K562 (cell line): ENCODE results near the gene TOMM22. TPM values are rescaled to one million over a fixed set of nuclear protein-coding genes. Genes with fewer than 3 reads are reported as not detected.

Source experiments
- ATAC-seq: fragments of 200-7000 bp; cut with Tn5 transposase; 3 replicates; pipeline ENCODE4 v1.9.1; 2020; ENCODE audit warnings: moderate library complexity
- BruUV-seq: library from RNA; stranded (reverse); fragments of 400-500 nt; replicated peaks from 2 replicates; lab custom pipeline; 2021; lab: Mats Ljungman, UMichigan
- CTCF ChIA-PET: fragments of 300-600 bp; formaldehyde crosslinking; extraction: SDS; loops from one replicate; lab custom pipeline; 2021; ENCODE audit warnings: low intra/inter-chr PET ratio; lab: Yijun Ruan, JAX
- POLR2A ChIA-PET: fragments of 300-600, 350-650 bp; sonication (Branson Sonifier 250); formaldehyde crosslinking; extraction: SDS; loops from one replicate; lab custom pipeline; 2021; ENCODE audit warnings: antibody characterized with exemption, inconsistent platforms; lab: Yijun Ruan, JAX
- DNase-seq, 4 experiments: peaks; one replicate each; pipeline versions ENCODE4 v3.0.0 to v3.0.0-alpha.2; 2011 to 2018; ENCODE audit warnings: low spot score in 3 of 4, mixed read lengths in 3 of 4; ENCODE audit errors: extremely low read depth in 1 of 4
- FAIRE-seq: peaks from 2 replicates; lab custom pipeline; 2011; peaks lifted over from hg19 to GRCh38; lab: Jason Lieb, UNC
- H2AFZ ChIP-seq: 2 replicates; pipeline ENCODE4 v1.6.0; 2011; ENCODE audit warnings: low read depth, low read length, control low read depth, inconsistent platforms
- H3K27ac ChIP-seq: fragments of 200-600 bp; 3 replicates; pipeline ENCODE4 v1.8.0; 2011; ENCODE audit warnings: low read depth, mild to moderate bottlenecking, control low read depth, inconsistent platforms, low read length, moderate library complexity, mixed read lengths; ENCODE audit errors: extremely low read depth
- H3K27me3 ChIP-seq, 2 experiments: fragments of 300-600 bp in 1 of 2; 2 replicates in 1 of 2; 3 replicates in 1 of 2; pipeline versions ENCODE4 v1.6.0 to v1.8.0; 2011; ENCODE audit warnings: inconsistent platforms in 2 of 2, low read length in 2 of 2, mild to moderate bottlenecking in 1 of 2, mixed read lengths in 1 of 2, moderate library complexity in 1 of 2; ENCODE audit not compliant: control insufficient read depth in 2 of 2, insufficient read depth in 2 of 2
- H3K36me3 ChIP-seq: fragments of 300-600 bp; 3 replicates; pipeline ENCODE4 v1.8.0; 2011; ENCODE audit warnings: mild to moderate bottlenecking, low read length, inconsistent platforms; ENCODE audit not compliant: control insufficient read depth, insufficient read depth
- H3K4me1 ChIP-seq, 2 experiments: fragments of 200-600 bp in 1 of 2; replicated peaks in 1 of 2; 2 replicates in 1 of 2; 3 replicates in 1 of 2; pipeline versions ENCODE4 v1.5.1 to v1.8.0; 2011; ENCODE audit warnings: inconsistent platforms in 2 of 2, low read length in 2 of 2, mild to moderate bottlenecking in 1 of 2, mixed read lengths in 1 of 2, moderate library complexity in 1 of 2; ENCODE audit not compliant: control insufficient read depth in 2 of 2, insufficient read depth in 2 of 2
- H3K4me2 ChIP-seq: 2 replicates; pipeline ENCODE4 v1.6.1; 2011; ENCODE audit warnings: low read length, control low read depth, inconsistent platforms, mixed read lengths; ENCODE audit not compliant: insufficient read depth
- H3K4me3 ChIP-seq: fragments of 200-600 bp; sonication (generic), shearing (Covaris generic); 2 replicates; pipeline ENCODE4 v1.5.1; 2016; ENCODE audit warnings: control low read depth, inconsistent platforms
- H3K79me2 ChIP-seq: fragments of 200-600 bp; 3 replicates; pipeline ENCODE4 v1.8.0; 2011; ENCODE audit warnings: low read length, inconsistent platforms; ENCODE audit not compliant: control insufficient read depth, insufficient read depth
- H3K9ac ChIP-seq, 2 experiments: 2 replicates each; pipeline versions ENCODE4 v1.6.0 to v1.6.1; 2011; ENCODE audit warnings: low read depth in 2 of 2, low read length in 2 of 2, control low read depth in 1 of 2, inconsistent platforms in 1 of 2, mild to moderate bottlenecking in 1 of 2, mixed read lengths in 1 of 2; ENCODE audit not compliant: insufficient read depth in 1 of 2
- H3K9me1 ChIP-seq: one replicate; pipeline ENCODE4 v1.6.0; 2011; ENCODE audit warnings: inconsistent platforms, mild to moderate bottlenecking, low read length, moderate library complexity; ENCODE audit not compliant: control insufficient read depth, insufficient read depth
- H3K9me3 ChIP-seq: replicated peaks from 2 replicates; pipeline ENCODE4 v1.5.1; 2011; ENCODE audit warnings: low read depth, low read length, inconsistent platforms; ENCODE audit not compliant: control insufficient read depth, insufficient read depth
- H4K20me1 ChIP-seq: replicated peaks from 2 replicates; pipeline ENCODE4 v1.6.1; 2011; ENCODE audit warnings: low read length, inconsistent platforms, mixed read lengths; ENCODE audit not compliant: control insufficient read depth, insufficient read depth
- ARID1B ChIP-seq: fragments of 450-650 bp; IDR thresholded peaks from 2 replicates; pipeline ENCODE4 v1.6.1; 2016; ENCODE audit warnings: antibody characterized with exemption, mild to moderate bottlenecking, inconsistent platforms
- CBFA2T2 ChIP-seq: fragments of 450-650 bp; conservative IDR thresholded peaks from 2 replicates; pipeline ENCODE4 v1.6.1; 2017; ENCODE audit warnings: mild to moderate bottlenecking
- CBX2 ChIP-seq: fragments of 200-600 bp; sonication (generic); IDR thresholded peaks from one replicate; pipeline ENCODE4 v1.6.1; 2012; ENCODE audit warnings: mild to moderate bottlenecking, low read length, inconsistent platforms; ENCODE audit not compliant: insufficient read depth, poor library complexity, severe bottlenecking
- CREM ChIP-seq: IDR thresholded peaks from 2 replicates; pipeline ENCODE4 v1.6.1; 2014; ENCODE audit warnings: antibody characterized with exemption, low read depth
- FOS ChIP-seq: IDR thresholded peaks from 3 replicates; pipeline ENCODE4 v1.6.1; 2011; ENCODE audit not compliant: insufficient read length; ENCODE audit errors: extremely low read depth
- FOSL1 ChIP-seq: fragments of 200-800 bp; sonication (Bioruptor generic); conservative IDR thresholded peaks from 2 replicates; pipeline ENCODE4 v1.6.1; 2016; ENCODE audit warnings: missing genetic modification characterization, missing compliant biosample characterization
- KAT7 ChIP-seq: sonication (generic); formaldehyde crosslinking; IDR thresholded peaks from 2 replicates; pipeline ENCODE4 v1.8.0; 2022; ENCODE audit warnings: missing genetic modification reagents, mild to moderate bottlenecking, borderline replicate concordance
- PPARD ChIP-seq: fragments of 250-450 bp; sonication (Bioruptor Pico); IDR thresholded peaks from 2 replicates; pipeline ENCODE4 v1.8.0; 2022; ENCODE audit warnings: inconsistent platforms, mild to moderate bottlenecking, moderate library complexity
- PURB ChIP-seq: sonication (generic); formaldehyde crosslinking; IDR thresholded peaks from 2 replicates; pipeline ENCODE4 v1.9.0; 2021; ENCODE audit warnings: low read depth, mild to moderate bottlenecking, missing genetic modification reagents
- RHOXF2B ChIP-seq: fragments of 250-450 bp; sonication (Bioruptor Pico); conservative IDR thresholded peaks from 2 replicates; pipeline ENCODE4 v1.5.1; 2021
- SRSF3 ChIP-seq: fragments of 200-400 bp; formaldehyde crosslinking; IDR thresholded peaks from 2 replicates; pipeline ENCODE4 v1.6.1; 2016; ENCODE audit warnings: mild to moderate bottlenecking, low read length, moderate library complexity; ENCODE audit not compliant: insufficient read depth
- TAL1 ChIP-seq: fragments of 450-650 bp; IDR thresholded peaks from 2 replicates; pipeline ENCODE4 v1.6.1; 2016; ENCODE audit warnings: mild to moderate bottlenecking
- TCF3 ChIP-seq: sonication (generic); formaldehyde crosslinking; IDR thresholded peaks from 2 replicates; pipeline ENCODE4 v1.4.0; 2020; ENCODE audit warnings: mild to moderate bottlenecking, missing genetic modification reagents
- TEAD4 ChIP-seq, 2 experiments: sonication (generic) in 1 of 2; formaldehyde crosslinking in 1 of 2; IDR thresholded peaks; 2 replicates each; pipeline versions ENCODE4 v1.6.1 to v1.8.0; 2012 to 2022; ENCODE audit warnings: borderline replicate concordance in 1 of 2, inconsistent platforms in 1 of 2, low read length in 1 of 2, mild to moderate bottlenecking in 1 of 2, missing genetic modification reagents in 1 of 2
- ZNF431 ChIP-seq: sonication (generic); formaldehyde crosslinking; IDR thresholded peaks from 2 replicates; pipeline ENCODE4 v1.8.0; 2022; ENCODE audit warnings: mild to moderate bottlenecking, missing genetic modification reagents
- ZNF778 ChIP-seq: fragments of 450-650 bp; formaldehyde crosslinking; IDR thresholded peaks from 2 replicates; pipeline ENCODE4 v1.4.0; 2020; ENCODE audit warnings: mild to moderate bottlenecking, moderate library complexity
- ZSCAN29 ChIP-seq: fragments of 450-650 bp; IDR thresholded peaks from 2 replicates; pipeline ENCODE4 v1.6.1; 2017
- WGBS: fragments of 100-300 bp; shearing (Covaris generic); methylation state at CpG from one replicate; pipeline ENCODE4 v1.1.6; 2016; ENCODE audit warnings: low coverage, mixed read lengths; ENCODE audit not compliant: insufficient coverage; ENCODE audit errors: missing lambda C conversion rate; 5-methylcytosine and 5-hydroxymethylcytosine counted together
- in situ Hi-C: fragments of 300-500 bp; cut with MboI; formaldehyde crosslinking; loops from 4 replicates; pipeline ENCODE4 v1.15.0; 2018; ENCODE audit warnings: inconsistent platforms, mixed read lengths
- intact Hi-C: fragments of 100-400 bp; cut with micrococcal nuclease; formaldehyde crosslinking; loops from 2 replicates; pipeline ENCODE4 v1.14.2; 2022
- polyA plus RNA-seq, 8 experiments: library from polyadenylated mRNA; depleted of rRNA in 4 of 8; stranded (reverse) in 5 of 8; unstranded in 3 of 8; fragments of >200 nt; fragmentation: Nextera tagmentation in 2 of 8; fragmentation: Illumina TruSeq in 1 of 8; extraction: Ambion mirVana in 2 of 8; extraction: Trizol in 1 of 8; gene quantifications; 2 replicates each; pipeline versions ENCODE4 v1.2.1 to v1.2.3, GENCODE V29; 2011 to 2014; ENCODE audit warnings: inconsistent platforms in 1 of 8, missing spikeins in 1 of 8
- total RNA-seq, 7 experiments: library from RNA; depleted of rRNA in 6 of 7; stranded (reverse); fragments of >200 nt in 6 of 7; fragmentation: Illumina TruSeq in 2 of 7; extraction: Trizol in 2 of 7; gene quantifications; 2 replicates each; pipeline versions ENCODE4 v1.2.1 to v1.2.3, GENCODE V29; 2011 to 2021; ENCODE audit warnings: low replicate concordance in 1 of 7
- TF ChIP-seq, protein P1 (sequence below): IDR thresholded peaks from 2 replicates; pipeline ENCODE4 v1.6.1; 2011; ENCODE audit warnings: borderline replicate concordance, low read depth, mild to moderate bottlenecking, moderate library complexity, low read length; ENCODE audit not compliant: insufficient read depth, poor library complexity, severe bottlenecking
- TF ChIP-seq, protein P2 (sequence below): sonication (generic); formaldehyde crosslinking; IDR thresholded peaks from 2 replicates; pipeline ENCODE4 v1.9.0; 2022; ENCODE audit warnings: mild to moderate bottlenecking, missing genetic modification reagents
- TF ChIP-seq, protein P3 (sequence below): fragments of 450-650 bp; IDR thresholded peaks from 2 replicates; pipeline ENCODE4 v1.6.1; 2018; ENCODE audit warnings: mild to moderate bottlenecking, low read depth; ENCODE audit not compliant: partially characterized antibody

TOMM22 gene
- total and polyA plus RNA-seq, 9 of the 15 experiments (the other 6 are each of a cell fraction or from before 2014, with no cell fraction given) = 25.8 to 108 (median 73.8) TPM

DNA sequence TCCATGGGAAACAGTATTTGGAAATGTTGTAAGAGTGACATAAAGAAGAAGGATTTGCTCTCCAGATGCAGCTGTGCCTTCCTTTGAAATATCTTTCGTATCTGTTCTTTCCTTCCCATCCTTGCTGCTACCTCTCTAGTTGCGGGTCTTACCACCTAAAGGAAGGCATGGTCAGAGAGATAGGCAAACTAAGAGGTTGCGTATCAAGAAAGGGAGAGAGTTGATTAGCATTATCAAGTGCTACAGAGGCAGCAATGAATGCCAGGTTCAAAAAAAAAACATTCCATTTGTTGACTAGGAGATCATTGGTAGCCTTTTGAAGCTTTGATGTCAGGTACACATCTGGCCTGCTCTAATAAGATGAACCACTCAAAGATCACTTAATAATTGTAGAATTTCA, 28.6 kb downstream of the TOMM22 start:
- Histone ChIP-seq H4K20me1 (peaks cover 47% of the 10 kb centered on the region), H2AFZ (no peak overlapping the region), H3K4me3 (no peak overlapping the region), H3K27ac (no peak overlapping the region), H3K36me3 (peaks cover 45% of the 10 kb centered on the region; the same call in 2 of the 3 replicates), H3K4me1 (peaks cover 43 to 58% of the 10 kb centered on the region in 2 experiments; a peak in 4 of 5 replicates), H3K4me2 (peak overlapping the region; percentile 41), H3K27me3 (no peaks in the 10 kb centered on the region), H3K9ac (no peak overlapping the region), H3K9me1 (no peaks in the 10 kb centered on the region), H3K79me2 (peaks cover 96% of the 10 kb centered on the region), H3K9me3 (no peaks in the 10 kb centered on the region)
- ATAC-seq (no peak), DNase-seq (peak in 1 of 4 experiments; percentile 48), FAIRE-seq (peak; percentile 54)
- ChIA-PET POLR2A (no interaction called here), CTCF (no interaction called here)
- 20% methylated on average over 3 of the region's 3 CpGs for WGBS
- intact Hi-C loops = no loop called here
- in situ Hi-C loops = no loop called here
- no TSS peak for BruUV-seq
- TF ChIP-seq KAT7 (CRISPR knock-in tag) (no peak), ZNF431 (CRISPR knock-in tag) (no peak), RHOXF2B (no peak), ARID1B (peak; percentile 59), TEAD4 (IDR thresholded peaks at IDR 0.05; ENCODE audit: low read length) (peak; percentile 59; the same call in 1 of the 2 replicates), TEAD4 (CRISPR knock-in tag; IDR thresholded peaks at IDR 0.05; ENCODE audit: borderline replicate concordance) (no peak), PPARD (CRISPR knock-in tag) (no peak), FOSL1 (tag) (no peak), FOS (no peak), SRSF3 (no peak), ZNF778 (CRISPR knock-in tag) (no peak), ZSCAN29 (no peak), CBX2 (no peak), TCF3 (CRISPR knock-in tag) (peak; percentile 67), CBFA2T2 (peak; percentile 68), TAL1 (peak; percentile 53; the same call in 1 of the 2 replicates), CREM (no peak), PURB (CRISPR knock-in tag) (no peak)
- TF ChIP-seq, protein P1, sequence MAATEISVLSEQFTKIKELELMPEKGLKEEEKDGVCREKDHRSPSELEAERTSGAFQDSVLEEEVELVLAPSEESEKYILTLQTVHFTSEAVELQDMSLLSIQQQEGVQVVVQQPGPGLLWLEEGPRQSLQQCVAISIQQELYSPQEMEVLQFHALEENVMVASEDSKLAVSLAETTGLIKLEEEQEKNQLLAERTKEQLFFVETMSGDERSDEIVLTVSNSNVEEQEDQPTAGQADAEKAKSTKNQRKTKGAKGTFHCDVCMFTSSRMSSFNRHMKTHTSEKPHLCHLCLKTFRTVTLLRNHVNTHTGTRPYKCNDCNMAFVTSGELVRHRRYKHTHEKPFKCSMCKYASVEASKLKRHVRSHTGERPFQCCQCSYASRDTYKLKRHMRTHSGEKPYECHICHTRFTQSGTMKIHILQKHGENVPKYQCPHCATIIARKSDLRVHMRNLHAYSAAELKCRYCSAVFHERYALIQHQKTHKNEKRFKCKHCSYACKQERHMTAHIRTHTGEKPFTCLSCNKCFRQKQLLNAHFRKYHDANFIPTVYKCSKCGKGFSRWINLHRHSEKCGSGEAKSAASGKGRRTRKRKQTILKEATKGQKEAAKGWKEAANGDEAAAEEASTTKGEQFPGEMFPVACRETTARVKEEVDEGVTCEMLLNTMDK = no peak
- TF ChIP-seq, protein P2, sequence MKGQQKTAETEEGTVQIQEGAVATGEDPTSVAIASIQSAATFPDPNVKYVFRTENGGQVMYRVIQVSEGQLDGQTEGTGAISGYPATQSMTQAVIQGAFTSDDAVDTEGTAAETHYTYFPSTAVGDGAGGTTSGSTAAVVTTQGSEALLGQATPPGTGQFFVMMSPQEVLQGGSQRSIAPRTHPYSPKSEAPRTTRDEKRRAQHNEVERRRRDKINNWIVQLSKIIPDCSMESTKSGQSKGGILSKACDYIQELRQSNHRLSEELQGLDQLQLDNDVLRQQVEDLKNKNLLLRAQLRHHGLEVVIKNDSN (CRISPR knock-in tag) = no peak
- TF ChIP-seq, protein P3, sequence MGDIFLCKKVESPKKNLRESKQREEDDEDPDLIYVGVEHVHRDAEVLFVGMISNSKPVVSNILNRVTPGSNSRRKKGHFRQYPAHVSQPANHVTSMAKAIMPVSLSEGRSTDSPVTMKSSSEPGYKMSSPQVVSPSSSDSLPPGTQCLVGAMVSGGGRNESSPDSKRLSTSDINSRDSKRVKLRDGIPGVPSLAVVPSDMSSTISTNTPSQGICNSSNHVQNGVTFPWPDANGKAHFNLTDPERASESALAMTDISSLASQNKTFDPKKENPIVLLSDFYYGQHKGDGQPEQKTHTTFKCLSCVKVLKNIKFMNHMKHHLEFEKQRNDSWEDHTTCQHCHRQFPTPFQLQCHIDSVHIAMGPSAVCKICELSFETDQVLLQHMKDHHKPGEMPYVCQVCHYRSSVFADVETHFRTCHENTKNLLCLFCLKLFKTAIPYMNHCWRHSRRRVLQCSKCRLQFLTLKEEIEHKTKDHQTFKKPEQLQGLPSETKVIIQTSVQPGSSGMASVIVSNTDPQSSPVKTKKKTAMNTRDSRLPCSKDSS = no peak
